ENCODE data around the gene TF.

TF gene

DNA sequence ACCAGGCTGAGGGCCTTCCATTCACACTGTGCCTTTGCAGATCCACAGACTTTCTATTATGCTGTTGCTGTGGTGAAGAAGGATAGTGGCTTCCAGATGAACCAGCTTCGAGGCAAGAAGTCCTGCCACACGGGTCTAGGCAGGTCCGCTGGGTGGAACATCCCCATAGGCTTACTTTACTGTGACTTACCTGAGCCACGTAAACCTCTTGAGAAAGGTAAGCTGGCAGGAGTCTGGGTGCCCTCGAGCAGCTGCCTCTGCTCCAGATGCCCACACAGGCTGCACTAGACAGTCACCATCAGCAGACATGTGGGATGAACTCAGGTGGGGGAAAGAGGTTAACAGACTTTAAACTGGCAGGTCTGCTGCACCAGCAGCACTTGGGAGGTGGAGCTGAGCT, 8.3 kb downstream of the TF start:
- Histone ChIP-seq H3K9me3 (ENCODE audit: control insufficient read depth, insufficient read depth, low read length) (no peaks in the 10 kb centered on the region), H3K36me3 (ENCODE audit: insufficient read depth, low read length) (no peaks in the 10 kb centered on the region)

DNA sequence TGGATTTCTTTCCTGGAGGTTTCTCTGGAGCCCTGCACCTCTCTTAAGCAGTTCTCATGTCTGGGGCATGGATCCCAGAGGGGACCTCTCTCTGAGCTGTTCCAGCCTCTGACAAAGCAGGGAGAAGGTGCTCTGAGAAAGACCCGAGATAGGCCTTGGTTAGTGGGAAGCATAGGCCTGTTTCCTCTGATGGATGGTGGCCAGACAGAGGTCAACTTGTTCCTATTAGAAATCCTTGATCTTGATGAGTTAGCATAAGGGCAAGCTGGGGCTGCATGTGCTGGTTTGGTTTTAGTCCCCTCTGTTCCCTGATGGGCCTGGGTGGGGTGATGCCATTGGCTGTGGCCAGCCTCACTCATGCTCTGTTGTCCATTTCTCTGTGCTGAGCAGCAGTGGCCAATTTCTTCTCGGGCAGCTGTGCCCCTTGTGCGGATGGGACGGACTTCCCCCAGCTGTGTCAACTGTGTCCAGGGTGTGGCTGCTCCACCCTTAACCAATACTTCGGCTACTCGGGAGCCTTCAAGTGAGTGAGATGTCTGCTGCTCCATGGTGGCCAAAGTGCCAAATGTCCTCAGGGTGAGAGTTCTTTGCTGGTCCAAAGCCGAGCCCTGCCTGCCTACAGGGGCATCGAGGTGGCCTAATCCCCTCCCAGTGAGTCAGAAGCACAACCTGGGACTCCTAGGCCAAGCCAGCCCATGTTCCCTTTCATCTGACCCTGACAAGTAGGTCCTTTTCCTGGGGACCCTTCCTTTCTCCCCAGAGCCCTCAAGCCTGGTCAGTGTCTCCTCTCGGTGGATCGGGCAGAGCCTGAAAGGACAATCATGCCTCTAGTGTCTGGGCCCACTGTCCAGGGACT, 9.0 kb downstream of the TF start:
- H3K36me3 ChIP-seq (ENCODE audit: insufficient read depth, low read length) = no peaks in the 10 kb centered on the region
- H3K9ac ChIP-seq (ENCODE audit: low read depth, low read length) = no peak overlapping the region
- no peaks in the 10 kb centered on the region; the same call in 1 of the 2 replicates for H3K4me1 ChIP-seq (ENCODE audit: insufficient read depth, low read length)
- H3K9me3 ChIP-seq (ENCODE audit: control insufficient read depth, insufficient read depth, low read length) = no peaks in the 10 kb centered on the region

More for the DNA sequence above, 8.3 kb downstream of the TF start:
- Histone ChIP-seq H3K9ac (ENCODE audit: low read depth, low read length) (no peak overlapping the region), H3K4me1 (ENCODE audit: insufficient read depth, low read length) (no peaks in the 10 kb centered on the region; the same call in 1 of the 2 replicates)

- Histone ChIP-seq H3K36me3 (ENCODE audit: insufficient read depth, low read length) (no peaks in the 10 kb centered on the region), H3K4me1 (ENCODE audit: insufficient read depth, low read length) (no peaks in the 10 kb centered on the region; the same call in 1 of the 2 replicates), H3K9ac (ENCODE audit: low read depth, low read length) (no peak overlapping the region), H3K9me3 (ENCODE audit: control insufficient read depth, insufficient read depth, low read length) (no peaks in the 10 kb centered on the region)
Measured at GRCh38 chr3:133756716-133757694, 10.8 kb downstream of the TF start.

DNA sequence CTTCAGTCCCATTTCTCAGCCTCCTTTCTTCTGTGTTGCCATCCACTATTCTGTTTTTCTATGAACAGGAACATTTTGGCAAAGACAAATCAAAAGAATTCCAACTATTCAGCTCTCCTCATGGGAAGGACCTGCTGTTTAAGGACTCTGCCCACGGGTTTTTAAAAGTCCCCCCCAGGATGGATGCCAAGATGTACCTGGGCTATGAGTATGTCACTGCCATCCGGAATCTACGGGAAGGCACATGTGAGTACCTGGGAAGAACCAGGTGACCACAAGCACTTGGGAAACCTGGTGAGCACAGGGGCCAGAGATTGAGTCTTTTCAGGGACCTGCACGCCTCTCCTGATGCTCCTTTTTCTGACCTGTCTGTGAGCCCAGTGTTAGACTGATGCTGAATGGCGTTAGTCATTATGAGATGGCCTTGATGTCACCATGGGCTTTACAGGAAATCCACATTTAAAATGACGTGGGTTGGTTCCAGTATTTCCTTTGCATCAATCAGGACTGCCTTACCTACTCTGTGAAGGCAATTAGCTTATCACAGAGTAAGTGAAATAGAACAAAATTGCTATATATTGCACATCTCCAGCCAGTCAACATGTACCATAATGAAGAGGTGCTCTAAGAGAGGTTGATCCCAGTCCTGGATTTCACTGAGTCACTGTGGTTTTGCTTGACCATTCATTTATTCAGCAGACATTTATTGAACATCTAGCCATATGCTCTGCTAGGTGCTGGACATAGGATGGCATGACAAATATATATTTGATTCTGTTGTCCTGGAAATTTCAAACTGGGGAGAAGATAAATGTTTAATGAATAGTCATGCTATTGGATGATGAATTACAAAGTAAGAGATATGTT, 11.7 kb downstream of the TF start:
- Histone ChIP-seq H3K36me3 (ENCODE audit: insufficient read depth, low read length) (no peaks in the 10 kb centered on the region), H3K9me3 (ENCODE audit: control insufficient read depth, insufficient read depth, low read length) (no peaks in the 10 kb centered on the region), H3K9ac (ENCODE audit: low read depth, low read length) (no peak overlapping the region), H3K4me1 (ENCODE audit: insufficient read depth, low read length) (no peaks in the 10 kb centered on the region; the same call in 1 of the 2 replicates)

- Histone ChIP-seq H3K36me3 (ENCODE audit: insufficient read depth, low read length) (no peaks in the 10 kb centered on the region), H3K9me3 (ENCODE audit: control insufficient read depth, insufficient read depth, low read length) (no peaks in the 10 kb centered on the region), H3K4me1 (ENCODE audit: insufficient read depth, low read length) (no peaks in the 10 kb centered on the region; the same call in 1 of the 2 replicates), H3K9ac (ENCODE audit: low read depth, low read length) (no peak overlapping the region)
Measured at GRCh38 chr3:133758568-133758928, 12.4 kb downstream of the TF start.

DNA sequence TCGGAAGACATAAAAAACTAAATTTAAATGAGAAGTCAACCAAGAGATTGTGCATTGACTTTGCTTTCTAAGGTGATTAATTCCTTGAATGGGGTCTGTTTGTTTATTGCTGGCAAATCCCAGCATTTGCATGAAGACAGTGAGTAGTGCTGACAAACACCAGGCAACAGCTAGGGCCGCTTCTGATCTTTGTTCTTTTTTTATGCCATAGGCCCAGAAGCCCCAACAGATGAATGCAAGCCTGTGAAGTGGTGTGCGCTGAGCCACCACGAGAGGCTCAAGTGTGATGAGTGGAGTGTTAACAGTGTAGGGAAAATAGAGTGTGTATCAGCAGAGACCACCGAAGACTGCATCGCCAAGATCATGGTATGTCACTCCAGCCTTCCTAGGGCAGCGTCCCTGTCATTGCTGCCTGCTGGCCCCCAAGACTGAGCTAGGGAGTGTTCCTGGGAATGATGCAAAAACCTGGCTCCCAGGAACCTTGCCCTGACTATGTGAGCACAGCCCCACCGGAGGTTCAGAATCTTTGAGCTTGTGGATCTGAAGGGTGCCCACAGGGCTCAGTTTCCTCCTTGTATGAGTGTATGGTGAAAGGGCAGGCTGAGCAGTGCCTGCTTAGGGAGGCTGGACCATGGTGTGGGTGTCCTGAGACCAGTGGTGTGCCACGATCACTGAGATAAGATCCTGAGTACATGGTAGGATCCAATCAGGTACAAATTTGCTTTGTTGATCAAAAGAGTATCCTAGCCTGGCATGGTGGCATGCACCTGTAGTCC, 13.0 kb downstream of the TF start:
- no peaks in the 10 kb centered on the region; the same call in 1 of the 2 replicates for H3K4me1 ChIP-seq (ENCODE audit: insufficient read depth, low read length)
- no peaks in the 10 kb centered on the region for H3K9me3 ChIP-seq (ENCODE audit: control insufficient read depth, insufficient read depth, low read length)
- no peak overlapping the region for H3K9ac ChIP-seq (ENCODE audit: low read depth, low read length)
- no peaks in the 10 kb centered on the region for H3K36me3 ChIP-seq (ENCODE audit: insufficient read depth, low read length)

- Histone ChIP-seq H3K4me1 (ENCODE audit: insufficient read depth, low read length) (no peaks in the 10 kb centered on the region; the same call in 1 of the 2 replicates), H3K9me3 (ENCODE audit: control insufficient read depth, insufficient read depth, low read length) (no peaks in the 10 kb centered on the region), H3K36me3 (ENCODE audit: insufficient read depth, low read length) (no peaks in the 10 kb centered on the region), H3K9ac (ENCODE audit: low read depth, low read length) (no peak overlapping the region)
Measured at GRCh38 chr3:133759740-133760305, 13.6 kb downstream of the TF start.

GRCh38 chr3:133760916-133761315, 14.7 kb downstream of the TF start:
- Histone ChIP-seq H3K9me3 (ENCODE audit: control insufficient read depth, insufficient read depth, low read length) (no peaks in the 10 kb centered on the region), H3K4me1 (ENCODE audit: insufficient read depth, low read length) (no peaks in the 10 kb centered on the region; the same call in 1 of the 2 replicates), H3K9ac (ENCODE audit: low read depth, low read length) (no peak overlapping the region), H3K36me3 (ENCODE audit: insufficient read depth, low read length) (no peaks in the 10 kb centered on the region)

GRCh38 chr3:133761605-133762484, 15.7 kb downstream of the TF start:
- Histone ChIP-seq H3K9ac (ENCODE audit: low read depth, low read length) (no peak overlapping the region), H3K4me1 (ENCODE audit: insufficient read depth, low read length) (no peaks in the 10 kb centered on the region; the same call in 1 of the 2 replicates), H3K36me3 (ENCODE audit: insufficient read depth, low read length) (no peaks in the 10 kb centered on the region), H3K9me3 (ENCODE audit: control insufficient read depth, insufficient read depth, low read length) (no peaks in the 10 kb centered on the region)

- Histone ChIP-seq H3K4me1 (ENCODE audit: insufficient read depth, low read length) (no peaks in the 10 kb centered on the region; the same call in 1 of the 2 replicates), H3K36me3 (ENCODE audit: insufficient read depth, low read length) (no peaks in the 10 kb centered on the region), H3K9me3 (ENCODE audit: control insufficient read depth, insufficient read depth, low read length) (no peaks in the 10 kb centered on the region), H3K9ac (ENCODE audit: low read depth, low read length) (no peak overlapping the region)
Measured at GRCh38 chr3:133762539-133762938, 16.3 kb downstream of the TF start.

DNA sequence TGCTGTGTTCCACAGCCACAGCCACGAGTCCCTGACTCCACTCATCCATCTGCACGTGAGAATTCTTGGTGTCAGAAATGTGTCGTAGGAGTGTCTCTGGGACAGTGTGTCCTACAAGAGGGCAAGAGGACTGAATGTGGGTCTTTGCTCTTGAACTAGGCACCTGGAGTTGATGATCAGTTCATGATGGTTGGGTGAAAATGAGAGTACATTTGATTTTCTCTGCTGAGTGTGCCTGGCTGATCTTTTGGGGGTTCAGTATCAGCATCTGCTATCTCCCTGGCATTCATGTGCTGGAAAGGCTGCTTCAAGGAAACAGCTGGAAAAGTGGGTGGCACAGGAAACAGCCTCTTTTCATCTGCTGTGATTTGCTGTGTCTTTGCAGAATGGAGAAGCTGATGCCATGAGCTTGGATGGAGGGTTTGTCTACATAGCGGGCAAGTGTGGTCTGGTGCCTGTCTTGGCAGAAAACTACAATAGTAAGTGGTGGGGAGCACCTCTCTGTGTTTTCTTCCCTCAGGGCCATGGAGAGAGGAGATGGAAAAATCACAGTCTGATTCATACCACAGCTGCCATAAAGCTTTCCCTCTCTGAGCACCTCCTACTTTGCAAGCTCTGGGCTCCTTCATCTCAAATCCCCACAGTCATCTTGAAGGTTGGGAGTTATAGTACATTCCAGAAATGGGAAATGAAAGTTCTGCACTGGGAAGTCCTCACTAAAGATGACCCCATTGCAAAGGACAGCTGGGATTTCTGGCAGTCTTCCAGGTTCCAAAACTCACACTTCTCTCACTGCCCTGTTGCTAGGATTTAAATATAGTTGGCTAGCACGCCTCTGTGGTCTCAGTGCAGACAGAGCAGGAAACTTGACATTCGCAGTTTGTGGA, 17.8 kb downstream of the TF start:
- Histone ChIP-seq H3K9me3 (ENCODE audit: control insufficient read depth, insufficient read depth, low read length) (no peaks in the 10 kb centered on the region), H3K9ac (ENCODE audit: low read depth, low read length) (no peak overlapping the region), H3K36me3 (ENCODE audit: insufficient read depth, low read length) (no peaks in the 10 kb centered on the region), H3K4me1 (ENCODE audit: insufficient read depth, low read length) (no peaks in the 10 kb centered on the region)
